CD14-positive monocyte (primary cell): ENCODE measurements around the gene MAK. TPM values are rescaled to one million over a fixed set of nuclear protein-coding genes. Genes with fewer than 3 reads are reported as not detected.

Experiments
- DNase-seq, 3 donors: peaks; one replicate each; pipeline ENCODE4 v3.0.0-alpha.2; 2011 to 2022
- H2AFZ ChIP-seq: 2 replicates; pipeline ENCODE4 v1.6.0; 2012; ENCODE audit warnings: mild to moderate bottlenecking, low read depth, low read length, inconsistent platforms; ENCODE audit not compliant: insufficient read depth, poor library complexity, severe bottlenecking
- H3K27ac ChIP-seq, 2 donors: 1 replicate in 1 of 2; 2 replicates in 1 of 2; pipeline ENCODE4 v1.5.1; 2012 to 2013; ENCODE audit warnings: low read length in 2 of 2, control low read depth in 1 of 2, inconsistent platforms in 1 of 2, low read depth in 1 of 2, mild to moderate bottlenecking in 1 of 2
- H3K27me3 ChIP-seq, 2 donors: one replicate each; pipeline versions ENCODE4 v1.6.0 to v1.6.1; 2011 to 2013; ENCODE audit warnings: low read length in 2 of 2; ENCODE audit not compliant: control insufficient read depth in 2 of 2, insufficient read depth in 2 of 2
- H3K36me3 ChIP-seq, 2 donors: replicated peaks in 1 of 2; 1 replicate in 1 of 2; 2 replicates in 1 of 2; pipeline versions ENCODE4 v1.5.1 to v1.6.1; 2012 to 2013; ENCODE audit warnings: low read length in 2 of 2, control low read depth in 1 of 2, inconsistent platforms in 1 of 2, mild to moderate bottlenecking in 1 of 2; ENCODE audit not compliant: insufficient read depth in 2 of 2, control insufficient read depth in 1 of 2
- H3K4me1 ChIP-seq, 2 donors: 1 replicate in 1 of 2; 2 replicates in 1 of 2; pipeline versions ENCODE4 v1.5.1 to v1.6.1; 2012 to 2013; ENCODE audit warnings: low read length in 2 of 2, control low read depth in 1 of 2, inconsistent platforms in 1 of 2, mild to moderate bottlenecking in 1 of 2, moderate library complexity in 1 of 2; ENCODE audit not compliant: insufficient read depth in 2 of 2, control insufficient read depth in 1 of 2
- H3K4me2 ChIP-seq: replicated peaks from 2 replicates; pipeline ENCODE3; 2012; ENCODE audit warnings: low read length, moderate library complexity, mild to moderate bottlenecking; ENCODE audit not compliant: poor library complexity, severe bottlenecking; ENCODE audit errors: extremely low read depth
- H3K4me3 ChIP-seq, 3 experiments: fragments of 200-600 bp in 1 of 3; sonication (generic) in 1 of 3; replicated peaks in 1 of 3; 1 replicate in 2 of 3; 2 replicates in 1 of 3; pipeline ENCODE4 v1.5.1; 2011 to 2013; ENCODE audit warnings: low read length in 3 of 3, mild to moderate bottlenecking in 3 of 3, control low read depth in 2 of 3, low read depth in 2 of 3, inconsistent platforms in 1 of 3, moderate library complexity in 1 of 3
- H3K79me2 ChIP-seq: 2 replicates; pipeline ENCODE4 v1.6.0; 2012; ENCODE audit warnings: mild to moderate bottlenecking, control low read depth, inconsistent platforms, low read length, moderate library complexity; ENCODE audit not compliant: insufficient read depth
- H3K9ac ChIP-seq: 2 replicates; pipeline ENCODE4 v1.6.0; 2017; ENCODE audit warnings: low read length, mild to moderate bottlenecking; ENCODE audit not compliant: insufficient read depth, poor library complexity, severe bottlenecking
- H3K9me3 ChIP-seq, 2 donors: replicated peaks in 1 of 2; 1 replicate in 1 of 2; 2 replicates in 1 of 2; pipeline versions ENCODE4 v1.5.1 to v1.6.1; 2012 to 2013; ENCODE audit warnings: low read length in 2 of 2, control low read depth in 1 of 2; ENCODE audit not compliant: control insufficient read depth in 1 of 2, insufficient read depth in 1 of 2
- H4K20me1 ChIP-seq: 2 replicates; pipeline ENCODE4 v1.6.0; 2012; ENCODE audit warnings: mild to moderate bottlenecking, low read length, control low read depth, moderate library complexity; ENCODE audit not compliant: insufficient read depth
- H3K27ac Mint-ChIP-seq, 7 donors: one replicate each; pipeline ENCODE4 v1.8.0; 2020; ENCODE audit warnings: mild to moderate bottlenecking in 7 of 7, mixed read lengths in 7 of 7, moderate library complexity in 6 of 7, inconsistent platforms in 2 of 7
- H3K27me3 Mint-ChIP-seq, 3 donors: one replicate each; pipeline ENCODE4 v1.8.0; 2021 to 2022; ENCODE audit warnings: low read depth in 3 of 3, mild to moderate bottlenecking in 3 of 3, mixed read lengths in 3 of 3, moderate library complexity in 3 of 3, inconsistent platforms in 1 of 3
- H3K36me3 Mint-ChIP-seq, 2 donors: one replicate each; pipeline ENCODE4 v1.8.0; 2020; ENCODE audit warnings: mixed read lengths in 2 of 2, inconsistent platforms in 1 of 2, mild to moderate bottlenecking in 1 of 2
- H3K4me1 Mint-ChIP-seq: one replicate; pipeline ENCODE4 v1.8.0; 2020; ENCODE audit warnings: mild to moderate bottlenecking, mixed read lengths
- H3K4me3 Mint-ChIP-seq, 2 donors: one replicate each; pipeline ENCODE4 v1.8.0; 2020; ENCODE audit warnings: mild to moderate bottlenecking in 2 of 2, mixed read lengths in 2 of 2, moderate library complexity in 1 of 2
- H3K9me3 Mint-ChIP-seq, 7 donors: one replicate each; pipeline ENCODE4 v1.8.0; 2020 to 2022; ENCODE audit warnings: mixed read lengths in 7 of 7, mild to moderate bottlenecking in 6 of 7, moderate library complexity in 6 of 7, inconsistent platforms in 2 of 7
- CTCF ChIP-seq: fragments of 200-600 bp; IDR thresholded peaks from one replicate; pipeline ENCODE4 v1.8.0; 2022; ENCODE audit warnings: antibody characterized with exemption, mild to moderate bottlenecking
- whole genome bisulfite sequencing: methylation state at CpG from one replicate; pipeline ENCODE4 v1.1.5; 2013; ENCODE audit warnings: missing lambda C conversion rate; ENCODE audit not compliant: insufficient coverage; 5-methylcytosine and 5-hydroxymethylcytosine counted together
- intact Hi-C, 2 donors: fragments of 100-400 bp; cut with micrococcal nuclease; formaldehyde crosslinking; loops; one replicate each; pipeline versions ENCODE4 v1.15.0 to v1.15.1; 2023
- polyA plus RNA-seq, 3 donors: library from polyadenylated mRNA; depleted of rRNA in 1 of 3; unstranded in 2 of 3; stranded (reverse) in 1 of 3; fragments of 300-500 nt in 2 of 3; fragments of >200 nt in 1 of 3; fragmentation: Illumina TruSeq in 2 of 3; gene quantifications; 1 replicate in 2 of 3; 2 replicates in 1 of 3; pipeline ENCODE4 v1.2.3, GENCODE V29; 2012 to 2021

The MAK gene
- polyA plus RNA-seq, 3 donors, result 0.68 to 1.4 (median 0.76) TPM

- Mint-ChIP-seq H3K36me3 (peaks cover 0 to 4% of the 10 kb centered on the region in 2 donors), H3K27me3 (peaks cover 62 to 70% (median 62%) of the 10 kb centered on the region in 3 donors), H3K4me1 (peaks cover 25% of the 10 kb centered on the region), H3K4me3 (peak overlapping the region in 1 of 2 donors; percentile 59), H3K9me3 (peaks cover 0 to 38% (median 24%) of the 10 kb centered on the region in 7 donors), H3K27ac (no peak overlapping the region)
- Histone ChIP-seq H3K36me3 (no peaks in the 10 kb centered on the region), H3K79me2 (no peaks in the 10 kb centered on the region), H2AFZ (no peak overlapping the region), H3K27ac (no peak overlapping the region), H3K9me3 (peaks cover 0 to 14% of the 10 kb centered on the region in 2 donors), H3K4me3 (no peak overlapping the region), H3K4me1 (peaks cover 19 to 29% of the 10 kb centered on the region in 2 donors), H3K27me3 (peaks cover 54 to 65% of the 10 kb centered on the region in 2 donors), H3K9ac (no peak overlapping the region), H3K4me2 (no peak overlapping the region), H4K20me1 (no peaks in the 10 kb centered on the region)
- intact Hi-C loops, result no loop called here
- no peak for DNase-seq
- no peak for TF ChIP-seq CTCF
- 96% methylated on average over 2 of the region's 2 CpGs for WGBS
These were observed 42.0 kb upstream of the MAK start for GRCh38 chr6:10880366-10880765.

GRCh38 chr6:10877871-10878270, 39.5 kb upstream of the MAK start:
- H3K4me1 Mint-ChIP-seq, result peaks cover 14% of the 10 kb centered on the region
- no peak overlapping the region for H2AFZ ChIP-seq
- peaks cover 34 to 40% of the 10 kb centered on the region in 2 donors for H3K27me3 ChIP-seq
- H3K9me3 ChIP-seq, result peaks cover 0 to 14% of the 10 kb centered on the region in 2 donors
- H3K4me2 ChIP-seq, result no peak overlapping the region
- peaks cover 0 to 2% of the 10 kb centered on the region in 2 donors for H3K36me3 Mint-ChIP-seq
- no peak for TF ChIP-seq CTCF
- no peaks in the 10 kb centered on the region for H3K36me3 ChIP-seq
- H3K27ac Mint-ChIP-seq, result no peak overlapping the region
- no peak overlapping the region for H3K4me3 Mint-ChIP-seq
- no peak overlapping the region for H3K27ac ChIP-seq
- H3K9ac ChIP-seq, result no peak overlapping the region
- H3K27me3 Mint-ChIP-seq, result peaks cover 43 to 60% (median 45%) of the 10 kb centered on the region in 3 donors
- no peak overlapping the region for H3K4me3 ChIP-seq
- DNase-seq, result no peak
- peaks cover 0 to 22% (median 12%) of the 10 kb centered on the region in 7 donors for H3K9me3 Mint-ChIP-seq
- WGBS, result no CpG with 5 or more reads among the region's 1 CpG
- intact Hi-C loops, result no loop called here
- no peaks in the 10 kb centered on the region for H3K79me2 ChIP-seq
- no peaks in the 10 kb centered on the region for H4K20me1 ChIP-seq
- H3K4me1 ChIP-seq, result peaks cover 7 to 13% of the 10 kb centered on the region in 2 donors
